ENCODE measurements around the gene SEMA3C. TPM values are rescaled to one million over a fixed set of nuclear protein-coding genes. Genes with fewer than 3 reads are reported as not detected.
"Not testable (repeated sequence)": the region's sequence is repeated elsewhere in the genome, so short reads cannot be mapped to it uniquely, and the experiment has no call there.

Gene SEMA3C
- total RNA-seq, 4 donors from 2014 or later = 34.8 to 371 (median 116) TPM

DNA sequence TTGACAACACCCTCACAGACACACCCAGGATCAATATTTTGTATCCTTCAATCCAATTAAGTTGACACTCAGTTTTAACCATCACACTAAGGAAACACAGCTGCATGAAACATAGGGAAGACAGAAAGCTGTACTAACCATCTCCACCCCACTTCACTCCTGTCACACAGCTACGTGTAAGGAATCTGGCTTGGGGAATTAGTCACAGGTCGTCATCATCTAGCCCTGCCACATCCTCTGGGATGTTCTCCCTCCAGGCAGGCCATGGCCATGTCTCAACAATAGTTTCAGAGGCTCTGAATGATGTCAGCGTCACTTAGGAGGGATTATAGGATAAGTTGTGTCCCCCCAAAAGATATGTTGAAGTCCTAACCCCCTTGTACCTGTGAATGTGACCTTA, 10.8 kb upstream of the SEMA3C start:
- intact Hi-C loops (cut with DNase I; ENCODE audit: low total_unique reads) = no loop called here
- H3K36me3 ChIP-seq = no peaks in the 10 kb centered on the region
- TF ChIP-seq, protein P1, sequence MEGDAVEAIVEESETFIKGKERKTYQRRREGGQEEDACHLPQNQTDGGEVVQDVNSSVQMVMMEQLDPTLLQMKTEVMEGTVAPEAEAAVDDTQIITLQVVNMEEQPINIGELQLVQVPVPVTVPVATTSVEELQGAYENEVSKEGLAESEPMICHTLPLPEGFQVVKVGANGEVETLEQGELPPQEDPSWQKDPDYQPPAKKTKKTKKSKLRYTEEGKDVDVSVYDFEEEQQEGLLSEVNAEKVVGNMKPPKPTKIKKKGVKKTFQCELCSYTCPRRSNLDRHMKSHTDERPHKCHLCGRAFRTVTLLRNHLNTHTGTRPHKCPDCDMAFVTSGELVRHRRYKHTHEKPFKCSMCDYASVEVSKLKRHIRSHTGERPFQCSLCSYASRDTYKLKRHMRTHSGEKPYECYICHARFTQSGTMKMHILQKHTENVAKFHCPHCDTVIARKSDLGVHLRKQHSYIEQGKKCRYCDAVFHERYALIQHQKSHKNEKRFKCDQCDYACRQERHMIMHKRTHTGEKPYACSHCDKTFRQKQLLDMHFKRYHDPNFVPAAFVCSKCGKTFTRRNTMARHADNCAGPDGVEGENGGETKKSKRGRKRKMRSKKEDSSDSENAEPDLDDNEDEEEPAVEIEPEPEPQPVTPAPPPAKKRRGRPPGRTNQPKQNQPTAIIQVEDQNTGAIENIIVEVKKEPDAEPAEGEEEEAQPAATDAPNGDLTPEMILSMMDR (IDR thresholded peaks at IDR 0.05) = no peak
- no peak for TF ChIP-seq POLR2A (IDR thresholded peaks at IDR 0.05)
- H3K9me3 ChIP-seq = no peaks in the 10 kb centered on the region
- no peaks in the 10 kb centered on the region for H3K27me3 ChIP-seq
- H3K4me1 ChIP-seq = no peaks in the 10 kb centered on the region
- no peak for DNase-seq
- no peak overlapping the region for H3K27ac ChIP-seq
- H3K4me3 ChIP-seq = no peak overlapping the region

DNA sequence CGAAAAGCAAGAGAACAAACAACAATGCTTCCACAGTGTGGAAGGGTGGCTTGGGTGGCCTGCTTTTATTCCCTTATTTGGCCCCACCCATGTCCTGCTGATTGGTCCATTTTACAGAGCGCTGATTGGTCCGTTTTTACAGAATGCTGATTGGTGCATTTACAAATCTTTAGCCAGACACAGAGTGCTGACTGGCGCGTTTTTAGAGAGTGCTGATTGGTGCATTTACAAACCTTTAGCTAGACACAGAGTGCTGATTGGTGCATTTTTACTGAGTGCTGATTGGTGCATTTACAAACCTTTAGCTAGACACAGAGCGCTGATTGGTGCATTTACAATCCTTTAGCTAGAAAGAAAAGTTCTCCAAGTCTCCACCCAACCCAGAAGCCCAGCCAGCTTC, 8.1 kb upstream of the SEMA3C start:
- H3K36me3 ChIP-seq; H3K9me3 ChIP-seq; H3K4me3 ChIP-seq; H3K4me1 ChIP-seq; DNase-seq; intact Hi-C loops (cut with DNase I; ENCODE audit: low total_unique reads); H3K27me3 ChIP-seq; H3K27ac ChIP-seq: not testable (repeated sequence)

DNA sequence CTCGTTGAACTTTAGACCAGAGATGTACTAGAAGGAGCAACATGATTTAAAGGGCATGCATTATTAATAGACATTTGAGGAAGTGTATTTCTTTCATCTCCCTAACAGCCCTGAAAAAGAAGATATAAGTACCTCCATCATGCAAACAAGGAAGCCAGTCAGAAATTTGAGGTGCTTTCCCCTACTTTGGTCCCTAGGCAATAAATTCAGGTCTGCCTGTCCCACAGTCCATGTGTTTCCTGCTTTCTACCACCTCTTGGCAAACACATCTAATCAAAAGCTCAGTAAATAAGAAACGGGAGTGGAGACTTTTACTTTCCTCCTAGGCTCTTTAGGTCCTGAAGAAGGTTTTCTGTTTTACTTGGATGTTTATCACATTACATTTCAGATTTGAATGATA, 5.2 kb upstream of the SEMA3C start:
- H3K27ac ChIP-seq = no peak overlapping the region
- no peaks in the 10 kb centered on the region for H3K4me1 ChIP-seq
- no peak overlapping the region for H3K4me3 ChIP-seq
- intact Hi-C loops (cut with DNase I; ENCODE audit: low total_unique reads) = no loop called here
- no peaks in the 10 kb centered on the region for H3K36me3 ChIP-seq
- H3K27me3 ChIP-seq = no peaks in the 10 kb centered on the region
- no peaks in the 10 kb centered on the region for H3K9me3 ChIP-seq
- no peak for DNase-seq
- TF ChIP-seq, protein P1 (IDR thresholded peaks at IDR 0.05) = no peak
- no peak for TF ChIP-seq POLR2A (IDR thresholded peaks at IDR 0.05)

DNA sequence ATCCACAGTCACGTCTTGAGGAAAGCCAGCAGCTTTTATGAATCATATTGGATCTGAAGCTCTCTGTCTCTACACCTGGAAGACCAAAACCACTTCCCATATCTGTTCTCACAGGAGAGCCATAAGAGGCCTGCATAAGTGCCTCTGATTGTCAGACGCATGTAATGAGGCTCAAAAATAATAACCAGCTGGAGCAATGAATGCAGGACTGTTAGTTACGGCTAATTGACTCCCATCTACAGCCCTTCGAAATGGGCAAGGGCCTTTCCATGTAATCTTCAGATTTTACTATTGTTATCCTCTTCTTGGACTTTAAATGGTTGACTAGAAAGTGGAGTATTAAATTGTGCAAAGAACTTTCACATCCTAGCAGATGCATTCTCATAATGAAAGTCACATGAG, 4.4 kb upstream of the SEMA3C start:
- no peaks in the 10 kb centered on the region for H3K9me3 ChIP-seq
- no peak overlapping the region for H3K4me3 ChIP-seq
- DNase-seq = no peak
- no peaks in the 10 kb centered on the region for H3K36me3 ChIP-seq
- H3K27ac ChIP-seq = no peak overlapping the region
- H3K4me1 ChIP-seq = no peaks in the 10 kb centered on the region
- TF ChIP-seq, protein P1 (IDR thresholded peaks at IDR 0.05) = no peak
- TF ChIP-seq POLR2A (IDR thresholded peaks at IDR 0.05) = no peak
- intact Hi-C loops (cut with DNase I; ENCODE audit: low total_unique reads) = no loop called here
- H3K27me3 ChIP-seq = no peaks in the 10 kb centered on the region

DNA sequence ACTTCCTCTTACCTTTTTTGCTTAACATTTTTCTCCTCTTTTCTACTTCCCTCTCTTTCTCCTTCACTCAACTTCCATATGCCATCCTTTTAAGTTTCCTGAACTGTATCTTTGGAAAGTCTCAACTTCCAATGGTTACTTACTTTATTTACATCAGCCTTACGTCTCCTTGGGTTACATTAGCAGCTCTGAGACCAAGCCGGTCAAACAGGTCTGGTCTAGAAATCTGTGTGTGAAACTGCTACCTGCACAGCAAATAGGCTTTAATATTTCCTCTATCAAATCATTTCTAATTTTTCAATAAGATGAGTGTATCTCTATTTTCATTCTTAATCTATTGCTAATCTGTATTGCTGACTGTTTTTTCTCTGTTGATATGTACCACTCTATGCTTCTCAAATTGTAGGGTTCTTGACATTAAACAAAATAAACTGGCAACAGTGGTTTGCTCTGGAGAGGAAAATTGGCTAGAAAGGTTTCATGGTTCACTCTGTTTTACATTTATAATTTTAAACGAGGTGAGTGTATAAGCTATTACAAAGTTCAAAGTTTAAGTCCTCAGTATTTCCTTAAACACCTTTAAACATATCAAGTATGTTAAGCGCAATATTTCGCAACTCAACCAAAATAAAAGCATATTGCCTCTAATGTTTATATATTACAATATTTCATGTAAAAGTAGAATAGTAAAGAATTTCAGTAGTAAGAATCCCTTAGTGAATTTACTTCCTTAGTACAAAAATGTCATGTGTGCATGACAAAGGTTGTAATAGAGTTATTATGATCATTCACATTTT, 3.6 kb upstream of the SEMA3C start:
- no peaks in the 10 kb centered on the region for H3K4me1 ChIP-seq
- DNase-seq = no peak
- no peaks in the 10 kb centered on the region for H3K36me3 ChIP-seq
- no peak overlapping the region for H3K27ac ChIP-seq
- H3K27me3 ChIP-seq = no peaks in the 10 kb centered on the region
- no peak overlapping the region for H3K4me3 ChIP-seq
- H3K9me3 ChIP-seq = no peaks in the 10 kb centered on the region
- no peak for TF ChIP-seq POLR2A (IDR thresholded peaks at IDR 0.05)
- TF ChIP-seq, protein P1 (IDR thresholded peaks at IDR 0.05) = no peak
- intact Hi-C loops (cut with DNase I; ENCODE audit: low total_unique reads) = no loop called here
